ENCODE data around the gene OLIG1.

OLIG1 gene

GRCh38 chr21:33101300-33101911 is 31.5 kb downstream of the OLIG1 start:
- DNase-seq (ENCODE audit: low spot score), result no peak

- DNase-seq (ENCODE audit: low spot score), result no peak
These were observed 35.1 kb downstream of the OLIG1 start for GRCh38 chr21:33105088-33105487.

GRCh38 chr21:33108228-33108627 is 38.3 kb downstream of the OLIG1 start:
- DNase-seq (ENCODE audit: low spot score), result no peak

GRCh38 chr21:33109574-33110339 is 39.8 kb downstream of the OLIG1 start:
- DNase-seq (ENCODE audit: low spot score), result no peak

GRCh38 chr21:33110340-33110715 is 40.4 kb downstream of the OLIG1 start:
- no peak for DNase-seq (ENCODE audit: low spot score)

GRCh38 chr21:33111577-33111976 is 41.6 kb downstream of the OLIG1 start:
- DNase-seq (ENCODE audit: low spot score), result no peak

- DNase-seq (ENCODE audit: low spot score), result no peak
These were observed 42.2 kb downstream of the OLIG1 start for GRCh38 chr21:33112151-33112550.

- DNase-seq (ENCODE audit: low spot score), result no peak
These were observed 42.7 kb downstream of the OLIG1 start for GRCh38 chr21:33112681-33113080.

GRCh38 chr21:33113131-33113530 is 43.2 kb downstream of the OLIG1 start:
- no peak for DNase-seq (ENCODE audit: low spot score)

- no peak for DNase-seq (ENCODE audit: low spot score)
These were observed 44.3 kb downstream of the OLIG1 start for GRCh38 chr21:33114276-33114675.

GRCh38 chr21:33115631-33116510 is 45.9 kb downstream of the OLIG1 start:
- no peak for DNase-seq (ENCODE audit: low spot score)

GRCh38 chr21:33116676-33117075 is 46.7 kb downstream of the OLIG1 start:
- DNase-seq (ENCODE audit: low spot score), result no peak

- no peak for DNase-seq (ENCODE audit: low spot score)
These were observed 47.4 kb downstream of the OLIG1 start for GRCh38 chr21:33117101-33117888.

All from kidney capillary endothelial cell (primary cell).